ENCODE measurements around the gene CNGB1.

DNA sequence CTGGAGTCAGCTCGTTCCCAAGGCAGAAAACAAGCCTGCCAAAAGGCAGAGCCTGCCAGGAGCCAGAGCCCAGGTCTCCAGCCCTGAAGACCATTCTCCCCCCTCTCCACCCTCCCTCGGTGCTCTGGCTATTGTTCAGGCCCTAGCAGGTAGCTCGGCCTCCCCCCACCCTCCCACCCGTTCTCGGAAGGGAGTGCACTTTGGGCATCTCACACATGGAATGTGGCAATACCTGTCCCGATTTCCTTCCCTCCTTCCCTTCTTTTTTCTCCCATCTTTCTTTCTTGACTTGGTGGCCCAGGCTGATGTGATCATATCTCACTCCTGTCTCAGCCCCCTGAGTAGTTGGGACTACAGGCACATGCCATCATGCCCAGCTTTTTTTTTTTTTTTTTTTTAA is 12.4 kb downstream of the CNGB1 start:
- TF ChIP-seq, protein P1, sequence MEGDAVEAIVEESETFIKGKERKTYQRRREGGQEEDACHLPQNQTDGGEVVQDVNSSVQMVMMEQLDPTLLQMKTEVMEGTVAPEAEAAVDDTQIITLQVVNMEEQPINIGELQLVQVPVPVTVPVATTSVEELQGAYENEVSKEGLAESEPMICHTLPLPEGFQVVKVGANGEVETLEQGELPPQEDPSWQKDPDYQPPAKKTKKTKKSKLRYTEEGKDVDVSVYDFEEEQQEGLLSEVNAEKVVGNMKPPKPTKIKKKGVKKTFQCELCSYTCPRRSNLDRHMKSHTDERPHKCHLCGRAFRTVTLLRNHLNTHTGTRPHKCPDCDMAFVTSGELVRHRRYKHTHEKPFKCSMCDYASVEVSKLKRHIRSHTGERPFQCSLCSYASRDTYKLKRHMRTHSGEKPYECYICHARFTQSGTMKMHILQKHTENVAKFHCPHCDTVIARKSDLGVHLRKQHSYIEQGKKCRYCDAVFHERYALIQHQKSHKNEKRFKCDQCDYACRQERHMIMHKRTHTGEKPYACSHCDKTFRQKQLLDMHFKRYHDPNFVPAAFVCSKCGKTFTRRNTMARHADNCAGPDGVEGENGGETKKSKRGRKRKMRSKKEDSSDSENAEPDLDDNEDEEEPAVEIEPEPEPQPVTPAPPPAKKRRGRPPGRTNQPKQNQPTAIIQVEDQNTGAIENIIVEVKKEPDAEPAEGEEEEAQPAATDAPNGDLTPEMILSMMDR (optimal IDR thresholded peaks at IDR 0.05 in 1 of 3, IDR thresholded peaks at IDR 0.05 in 1 of 3, conservative IDR thresholded peaks at IDR 0.05 in 1 of 3; ENCODE audit: extremely low read depth in 1 of 3, insufficient read depth in 2 of 3, low read length in 3 of 3): no peak
- TF ChIP-seq EZH2 (IDR thresholded peaks at IDR 0.05; ENCODE audit: low read length): no peak

All from keratinocyte (primary cell).